ENCODE data around the gene CFAP299. TPM values are rescaled to one million over a fixed set of nuclear protein-coding genes. Genes with fewer than 3 reads are reported as not detected.

The CFAP299 gene
- total and polyA plus RNA-seq, 2 donors (not counting 3 experiments of a cell fraction or from before 2014, with no cell fraction given): not detected

DNA sequence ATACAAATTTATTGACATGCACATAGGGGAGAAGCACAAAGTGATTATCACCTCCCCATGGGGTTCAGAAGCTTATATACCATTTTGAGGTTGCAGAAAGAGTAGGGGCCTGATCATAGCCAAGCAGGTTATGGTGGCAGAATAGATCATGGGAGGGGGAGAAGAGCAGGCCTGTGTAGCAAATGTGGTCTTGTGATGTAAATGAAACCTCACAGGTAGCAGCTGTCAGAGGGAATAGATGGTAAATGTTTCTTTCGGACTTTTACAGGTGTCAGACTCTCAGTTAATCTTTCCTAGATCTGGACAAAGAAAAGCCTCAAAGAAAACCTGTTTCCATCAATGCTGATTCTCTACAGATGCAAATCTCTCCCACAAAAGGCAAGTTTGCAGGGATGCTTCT, 84.4 kb downstream of the CFAP299 start:
- intact Hi-C loops (cut with micrococcal nuclease): no loop called here
- no peak overlapping the region for H3K9ac ChIP-seq (replicated peaks; ENCODE audit: extremely low read depth, insufficient read depth, low read length)
- BruUV-seq (replicated peaks): no TSS peak
- no peaks in the 10 kb centered on the region for H3K4me1 ChIP-seq (ENCODE audit: control insufficient read depth, extremely low read depth, insufficient read depth, low read length)
- DNase-seq (ENCODE audit: low read depth, low spot score) (no peak), FAIRE-seq (no peak)
- no peaks in the 10 kb centered on the region for H3K36me3 ChIP-seq (ENCODE audit: control insufficient read depth in 2 of 2, extremely low read depth in 1 of 2, insufficient read depth in 2 of 2, low read length in 2 of 2)
- H3K27me3 ChIP-seq (ENCODE audit: control insufficient read depth in 2 of 2, insufficient read depth in 2 of 2, low read length in 2 of 2): no peaks in the 10 kb centered on the region
- TF ChIP-seq EZH2 (IDR thresholded peaks at IDR 0.05; ENCODE audit: borderline replicate concordance, low read depth, low read length, severe bottlenecking) (no peak), GATA2 (IDR thresholded peaks at IDR 0.05; ENCODE audit: insufficient read depth, insufficient read length, low read depth, low read length) (no peak), JUN (IDR thresholded peaks at IDR 0.05; ENCODE audit: borderline replicate concordance, insufficient read depth, insufficient read length, low read depth) (no peak), POLR2A (IDR thresholded peaks at IDR 0.05; ENCODE audit: low read depth, low read length) (no peak), CTCF (IDR thresholded peaks at IDR 0.05; ENCODE audit: extremely low read depth in 1 of 2, insufficient read depth in 1 of 2, low read depth in 1 of 2, low read length in 2 of 2) (no peak), POLR2AphosphoS5 (IDR thresholded peaks at IDR 0.05; ENCODE audit: insufficient read depth, low read depth, low read length) (no peak), FOS (IDR thresholded peaks at IDR 0.05; ENCODE audit: borderline replicate concordance, insufficient read depth, low read length) (no peak), MYC (IDR thresholded peaks at IDR 0.05; ENCODE audit: low read depth, low read length) (no peak)
- TF ChIP-seq, protein P1, sequence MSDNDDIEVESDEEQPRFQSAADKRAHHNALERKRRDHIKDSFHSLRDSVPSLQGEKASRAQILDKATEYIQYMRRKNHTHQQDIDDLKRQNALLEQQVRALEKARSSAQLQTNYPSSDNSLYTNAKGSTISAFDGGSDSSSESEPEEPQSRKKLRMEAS (IDR thresholded peaks at IDR 0.05; ENCODE audit: insufficient read depth, insufficient read length): no peak
- no peak overlapping the region for H3K4me2 ChIP-seq (ENCODE audit: insufficient read depth, low read length)
- H3K27ac ChIP-seq (ENCODE audit: insufficient read depth, low read depth, low read length): no peak overlapping the region
- no peaks in the 10 kb centered on the region for H3K9me3 ChIP-seq (replicated peaks; ENCODE audit: control insufficient read depth, insufficient read depth, low read length)
- H3K4me3 ChIP-seq (replicated peaks in 1 of 3; ENCODE audit: insufficient read depth in 1 of 3, low read depth in 1 of 3, low read length in 3 of 3): no peak overlapping the region
- H2AFZ ChIP-seq (ENCODE audit: low read depth, low read length): no peak overlapping the region
- CTCF ChIA-PET: no interaction called here
- POLR2A ChIA-PET: no interaction called here
- no peaks in the 10 kb centered on the region for H3K9me1 ChIP-seq (replicated peaks; ENCODE audit: control insufficient read depth, extremely low read depth, insufficient read depth, low read length)
- no peaks in the 10 kb centered on the region for H3K79me2 ChIP-seq (ENCODE audit: control insufficient read depth, insufficient read depth, low read length)
- dilution Hi-C loops (cut with MboI; ENCODE audit: extremely low pct_ligation_motif_present, low sequenced_read_pairs): no loop called here
- H4K20me1 ChIP-seq (replicated peaks; ENCODE audit: control insufficient read depth, extremely low read depth, insufficient read depth, low read length): no peaks in the 10 kb centered on the region

All from endothelial cell of umbilical vein (primary cell).